ENCODE results near the gene TMEM26. TPM values are rescaled to one million over a fixed set of nuclear protein-coding genes. Genes with fewer than 3 reads are reported as not detected.

TMEM26 gene
- 1 to 10 TPM; 5.9 to 9.6 (median 7.3) TPM for polyA plus RNA-seq (ENCODE audit: insufficient read length in 4 of 4)

GRCh38 chr10:61452655-61453641, at the start of gene TMEM26:
TMEM26 (minus strand) TSS chr10:61453381; CDS start chr10:61453081, 300 bp downstream.
- peak; percentile 51 to 62 (median 58) for DNase-seq (ENCODE audit: low read depth in 4 of 4, low spot score in 2 of 4)

GRCh38 chr10:61500460-61500859, 47.3 kb upstream of the TMEM26 start:
- DNase-seq (ENCODE audit: low read depth in 4 of 4, low spot score in 2 of 4) = no peak

GRCh38 chr10:61492364-61492995, 39.3 kb upstream of the TMEM26 start:
- DNase-seq (ENCODE audit: low read depth in 4 of 4, low spot score in 2 of 4) = no peak

- DNase-seq (ENCODE audit: low read depth in 4 of 4, low spot score in 2 of 4) = no peak
These were observed 34.3 kb upstream of the TMEM26 start for GRCh38 chr10:61487506-61487905.

GRCh38 chr10:61486738-61487396, 33.7 kb upstream of the TMEM26 start:
- no peak for DNase-seq (ENCODE audit: low read depth in 4 of 4, low spot score in 2 of 4)

- DNase-seq (ENCODE audit: low read depth in 4 of 4, low spot score in 2 of 4) = no peak
These were observed 33.1 kb upstream of the TMEM26 start for GRCh38 chr10:61486251-61486650.

- DNase-seq (ENCODE audit: low read depth in 4 of 4, low spot score in 2 of 4) = no peak
These were observed 28.4 kb upstream of the TMEM26 start for GRCh38 chr10:61481597-61481996.

GRCh38 chr10:61480208-61480607, 27.0 kb upstream of the TMEM26 start:
- no peak for DNase-seq (ENCODE audit: low read depth in 4 of 4, low spot score in 2 of 4)

GRCh38 chr10:61478621-61479312, 25.6 kb upstream of the TMEM26 start:
- no peak for DNase-seq (ENCODE audit: low read depth in 4 of 4, low spot score in 2 of 4)

GRCh38 chr10:61477451-61477850, 24.3 kb upstream of the TMEM26 start:
- no peak for DNase-seq (ENCODE audit: low read depth in 4 of 4, low spot score in 2 of 4)

- DNase-seq (ENCODE audit: low read depth in 4 of 4, low spot score in 2 of 4) = no peak
These were observed 23.3 kb upstream of the TMEM26 start for GRCh38 chr10:61476529-61476928.

- DNase-seq (ENCODE audit: low read depth in 4 of 4, low spot score in 2 of 4) = no peak
These were observed 22.3 kb upstream of the TMEM26 start for GRCh38 chr10:61475449-61475873.

- no peak for DNase-seq (ENCODE audit: low read depth in 4 of 4, low spot score in 2 of 4)
These were observed 19.0 kb upstream of the TMEM26 start for GRCh38 chr10:61472090-61472674.

GRCh38 chr10:61471491-61471890, 18.3 kb upstream of the TMEM26 start:
- no peak for DNase-seq (ENCODE audit: low read depth in 4 of 4, low spot score in 2 of 4)

GRCh38 chr10:61470740-61471139, 17.6 kb upstream of the TMEM26 start:
- DNase-seq (ENCODE audit: low read depth in 4 of 4, low spot score in 2 of 4) = no peak

GRCh38 chr10:61465901-61466632, 12.9 kb upstream of the TMEM26 start:
- no peak for DNase-seq (ENCODE audit: low read depth in 4 of 4, low spot score in 2 of 4)

GRCh38 chr10:61465171-61465496, 12.0 kb upstream of the TMEM26 start:
- DNase-seq (ENCODE audit: low read depth in 4 of 4, low spot score in 2 of 4) = no peak

GRCh38 chr10:61464461-61465170, 11.4 kb upstream of the TMEM26 start:
- DNase-seq (ENCODE audit: low read depth in 4 of 4, low spot score in 2 of 4) = no peak

Measured in left renal cortex interstitium (tissue), 4 donors.